Loucy (cell line): ENCODE results near the gene CDKN2B-AS1.

Source experiments
- CTCF ChIP-seq: fragments of 200-600 bp; sonication (generic); conservative IDR thresholded peaks from 2 replicates; pipeline ENCODE4 v1.5.1; 2014; ENCODE audit warnings: mild to moderate bottlenecking, antibody characterized with exemption, low read length
- EZH2phosphoT487 ChIP-seq: fragments of 200-600 bp; IDR thresholded peaks from 2 replicates; pipeline ENCODE4 v1.6.1; 2018; ENCODE audit warnings: antibody characterized with exemption, mild to moderate bottlenecking, moderate library complexity, borderline replicate concordance

DNA sequence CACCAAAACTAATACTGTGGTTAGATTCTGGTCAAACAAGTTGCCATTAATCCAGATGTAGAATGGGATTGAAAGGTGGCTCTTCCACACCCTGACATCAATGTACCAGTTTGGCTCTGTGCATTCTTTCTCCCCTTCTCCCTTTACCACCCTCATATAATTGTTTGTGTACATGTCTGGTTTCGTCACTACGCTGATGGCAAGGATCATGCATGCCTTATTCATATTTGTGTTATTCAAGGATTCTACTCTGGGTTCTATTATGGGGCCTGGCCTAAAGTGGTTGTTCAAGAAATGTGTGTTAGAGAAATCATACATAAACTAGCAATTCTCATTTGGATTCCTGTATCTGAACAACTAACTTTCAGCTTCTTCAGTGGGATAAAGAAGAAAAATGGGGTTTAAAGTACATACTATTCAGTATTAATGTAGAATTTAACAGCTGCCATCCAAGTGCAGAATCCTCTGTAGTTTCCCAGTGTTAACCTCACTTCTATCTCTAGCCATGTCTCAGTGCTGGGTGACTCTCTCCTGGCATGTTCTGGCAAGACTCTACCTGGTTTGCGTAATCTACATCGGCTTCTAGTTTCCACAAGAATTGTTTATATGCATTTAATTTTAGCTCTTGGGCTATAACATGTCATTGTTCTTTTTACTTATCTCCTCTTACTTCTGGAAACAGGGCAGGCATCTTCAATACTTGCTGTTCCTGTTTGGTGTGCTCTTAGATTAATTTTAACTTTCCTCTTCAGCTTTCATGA, 42.5 kb downstream of the CDKN2B-AS1 start:
- TF ChIP-seq CTCF = no peak
- TF ChIP-seq EZH2phosphoT487 = no peak
